Measurements from ENCODE around the gene DACT3.

DNA sequence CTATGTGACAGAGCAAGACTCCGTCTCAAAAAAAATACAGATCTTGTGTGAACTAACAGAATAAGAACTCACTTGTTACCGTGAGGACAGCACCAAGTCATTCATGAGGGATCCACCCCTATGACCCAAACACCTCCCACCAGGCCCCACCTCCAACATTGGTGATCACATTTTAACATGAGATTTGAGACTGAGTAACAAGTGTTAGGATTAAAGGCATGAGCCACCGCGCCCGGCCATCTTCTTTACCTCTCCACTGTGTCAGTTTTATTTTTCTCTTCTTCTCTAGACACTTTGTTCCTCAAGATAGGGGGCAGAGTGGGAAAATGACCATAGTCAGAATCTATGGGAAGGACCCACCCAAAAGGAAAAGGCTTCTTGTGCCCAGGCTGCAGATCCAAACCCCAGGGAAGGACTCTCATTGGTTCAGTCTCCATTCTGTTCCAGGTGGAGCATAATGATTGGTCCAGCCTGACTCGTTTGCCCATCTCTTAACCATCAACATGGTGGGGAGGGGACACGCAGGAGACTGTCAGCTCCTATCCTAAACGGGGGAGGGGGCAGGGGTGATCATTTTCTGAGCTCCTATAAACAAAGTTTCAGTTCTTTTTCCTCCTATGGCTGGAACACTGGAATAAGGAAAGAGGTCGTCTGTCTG lies 61.1 kb downstream of the DACT3 start:
- TF ChIP-seq EZH2 (IDR thresholded peaks at IDR 0.05; ENCODE audit: borderline replicate concordance, low read length): no peak
- no peak for TF ChIP-seq CTCF (IDR thresholded peaks at IDR 0.05; ENCODE audit: low read length)
